NT2/D1 (cell line): ENCODE data around the gene FAM20C.

Experiments
- YY1 ChIP-seq: IDR thresholded peaks from 2 replicates; pipeline ENCODE4 v1.6.1; 2011; ENCODE audit not compliant: insufficient read length, insufficient read depth
- ZNF274 ChIP-seq: IDR thresholded peaks from 2 replicates; pipeline ENCODE4 v1.6.1; 2011; ENCODE audit warnings: mild to moderate bottlenecking, low read depth, low read length

DNA sequence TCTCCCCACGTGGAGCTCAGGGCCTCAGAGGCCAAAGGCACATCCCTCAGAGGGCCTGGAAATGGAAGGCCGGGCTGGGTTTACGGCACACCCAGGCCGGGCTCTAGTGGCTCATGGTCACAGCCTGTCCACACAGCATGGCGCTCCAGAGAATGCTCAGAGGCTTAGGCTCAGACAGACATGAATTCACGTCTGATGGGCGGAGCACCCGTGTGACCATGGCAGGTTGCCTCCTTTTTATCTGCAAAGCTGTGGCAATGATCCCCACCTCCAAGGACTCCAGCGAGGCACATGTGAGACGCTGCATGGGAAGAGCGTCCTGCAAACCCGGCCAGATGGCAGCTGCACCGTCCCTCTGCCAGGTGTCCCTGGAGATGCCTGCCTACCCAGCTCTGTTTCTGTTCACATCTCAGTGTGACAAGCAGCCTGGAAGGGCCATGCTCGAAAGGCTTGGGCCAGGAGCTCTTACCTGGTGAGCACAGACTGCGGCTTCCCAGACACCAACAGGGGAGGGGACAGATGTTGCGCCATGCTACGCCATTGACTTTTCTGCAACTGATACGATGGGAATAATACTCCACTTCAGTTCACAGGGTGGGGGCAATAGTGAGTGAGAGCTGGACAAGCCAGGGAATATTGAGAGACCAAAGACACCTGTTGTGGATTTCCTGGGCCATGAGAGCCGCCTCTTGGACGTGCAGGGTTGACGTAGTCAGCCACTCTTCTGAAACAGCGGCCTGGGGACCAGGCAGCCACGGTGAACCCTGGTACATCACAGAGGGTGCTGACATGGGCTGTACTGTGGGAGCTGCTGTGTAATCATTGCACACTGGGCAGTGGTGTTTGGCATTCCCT, 34.4 kb upstream of the FAM20C start:
- TF ChIP-seq ZNF274 (no peak), YY1 (no peak)
